SK-N-SH (cell line): Measurements from ENCODE around the gene MIS12. TPM values are rescaled to one million over a fixed set of nuclear protein-coding genes. Genes with fewer than 3 reads are reported as not detected.

ENCODE experiments used
- CTCF ChIA-PET: fragments of 300-600, 350-600 bp; formaldehyde crosslinking; extraction: SDS; loops from one replicate; lab custom pipeline; 2021; lab: Yijun Ruan, JAX
- POLR2A ChIA-PET: fragments of 350-600 bp; sonication (Branson Sonifier 250); formaldehyde crosslinking; extraction: SDS; loops from one replicate; lab custom pipeline; 2020; ENCODE audit warnings: antibody characterized with exemption, inconsistent platforms; lab: Yijun Ruan, JAX
- DNase-seq: peaks from one replicate; pipeline ENCODE4 v3.0.0; 2012
- H2AFZ ChIP-seq: fragments of 200-600 bp; sonication (generic); 2 replicates; pipeline ENCODE4 v1.8.1; 2016; ENCODE audit warnings: antibody characterized with exemption, mild to moderate bottlenecking, low read depth
- H3F3A ChIP-seq: fragments of 200-600 bp; sonication (generic); replicated peaks from 2 replicates; pipeline ENCODE3; 2016; ENCODE audit warnings: antibody characterized with exemption, mild to moderate bottlenecking; ENCODE audit not compliant: insufficient read depth
- H3K27ac ChIP-seq, 2 experiments: fragments of 200-500 bp in 1 of 2; fragments of 200-600 bp in 1 of 2; sonication (Bioruptor generic) in 1 of 2; sonication (generic), shearing (Covaris generic) in 1 of 2; 2 replicates each; pipeline versions ENCODE4 v1.5.1 to v1.6.1; 2014 to 2016; ENCODE audit warnings: low read depth in 2 of 2, inconsistent platforms in 1 of 2, low read length in 1 of 2, mild to moderate bottlenecking in 1 of 2, mixed read lengths in 1 of 2
- H3K27me3 ChIP-seq: fragments of 200-600 bp; sonication (generic), shearing (Covaris generic); 2 replicates; pipeline ENCODE4 v1.6.1; 2016; ENCODE audit warnings: mixed run types; ENCODE audit not compliant: insufficient read depth
- H3K36me3 ChIP-seq, 2 experiments: fragments of 200-500 bp in 1 of 2; fragments of 200-600 bp in 1 of 2; sonication (Bioruptor generic) in 1 of 2; sonication (generic) in 1 of 2; replicated peaks in 1 of 2; 2 replicates each; pipeline versions ENCODE3 to v1.5.1; 2014 to 2016; ENCODE audit warnings: low read length in 1 of 2, mild to moderate bottlenecking in 1 of 2; ENCODE audit not compliant: insufficient read depth in 2 of 2, control insufficient read depth in 1 of 2
- H3K4me1 ChIP-seq, 2 experiments: fragments of 200-500 bp in 1 of 2; fragments of 200-600 bp in 1 of 2; sonication (Bioruptor generic) in 1 of 2; sonication (generic), shearing (Covaris generic) in 1 of 2; 2 replicates each; pipeline versions ENCODE4 v1.5.1 to v1.6.1; 2014 to 2016; ENCODE audit warnings: low read depth in 1 of 2, low read length in 1 of 2, mixed run types in 1 of 2; ENCODE audit not compliant: insufficient read depth in 2 of 2, control insufficient read depth in 1 of 2
- H3K4me2 ChIP-seq: fragments of 200-600 bp; sonication (generic), shearing (Covaris generic); 2 replicates; pipeline ENCODE4 v1.6.1; 2017; ENCODE audit warnings: mixed run types
- H3K4me3 ChIP-seq, 2 experiments: fragments of 200-500 bp in 1 of 2; fragments of 200-600 bp in 1 of 2; sonication (Bioruptor generic) in 1 of 2; sonication (generic), shearing (Covaris generic) in 1 of 2; 2 replicates each; pipeline versions ENCODE4 v1.5.1 to v1.8.1; 2014 to 2016; ENCODE audit warnings: low read depth in 2 of 2, inconsistent platforms in 1 of 2, low read length in 1 of 2, mild to moderate bottlenecking in 1 of 2, mixed read lengths in 1 of 2, moderate library complexity in 1 of 2
- H3K79me2 ChIP-seq: fragments of 200-600 bp; sonication (generic); 2 replicates; pipeline ENCODE4 v1.8.1; 2017; ENCODE audit warnings: mild to moderate bottlenecking; ENCODE audit not compliant: insufficient read depth
- H3K9ac ChIP-seq: fragments of 200-600 bp; sonication (generic); 2 replicates; pipeline ENCODE4 v1.6.1; 2017; ENCODE audit warnings: mixed run types
- H3K9me2 ChIP-seq: fragments of 200-600 bp; sonication (generic); 2 replicates; pipeline ENCODE4 v1.6.1; 2017; ENCODE audit warnings: mixed run types
- H3K9me3 ChIP-seq: fragments of 200-600 bp; sonication (generic); 2 replicates; pipeline ENCODE4 v1.6.1; 2017; ENCODE audit warnings: mixed run types, mild to moderate bottlenecking, moderate library complexity
- H4K20me1 ChIP-seq: fragments of 200-600 bp; sonication (generic); 2 replicates; pipeline ENCODE4 v1.6.1; 2017; ENCODE audit warnings: mild to moderate bottlenecking, mixed run types; ENCODE audit not compliant: insufficient read depth
- CHD2 ChIP-seq: fragments of 150-350 bp; IDR thresholded peaks from 2 replicates; pipeline ENCODE4 v1.6.1; 2018; ENCODE audit warnings: low read length; ENCODE audit not compliant: partially characterized antibody
- CTCF ChIP-seq: fragments of 200-600 bp; sonication (generic); IDR thresholded peaks from 2 replicates; pipeline ENCODE4 v1.6.1; 2017; ENCODE audit warnings: antibody characterized with exemption, mild to moderate bottlenecking, moderate library complexity
- ELF1 ChIP-seq: IDR thresholded peaks from 2 replicates; pipeline ENCODE4 v1.4.0; 2012
- EZH2phosphoT487 ChIP-seq: fragments of 200-600 bp; sonication (generic); IDR thresholded peaks from 2 replicates; pipeline ENCODE4 v1.6.1; 2017; ENCODE audit warnings: low read depth, mixed run types, mild to moderate bottlenecking, antibody characterized with exemption, moderate library complexity, borderline replicate concordance
- FOSL2 ChIP-seq: IDR thresholded peaks from 2 replicates; pipeline ENCODE4 v1.4.0; 2012; ENCODE audit warnings: low read depth, mild to moderate bottlenecking, moderate library complexity, borderline replicate concordance
- GABPA ChIP-seq: IDR thresholded peaks from 2 replicates; pipeline ENCODE4 v1.4.0; 2012; ENCODE audit warnings: low read depth, mild to moderate bottlenecking
- NFIC ChIP-seq: IDR thresholded peaks from 2 replicates; pipeline ENCODE4 v1.4.0; 2012; ENCODE audit warnings: borderline replicate concordance
- NRF1 ChIP-seq: IDR thresholded peaks from 2 replicates; pipeline ENCODE4 v1.6.1; 2012; ENCODE audit warnings: low read depth, mild to moderate bottlenecking, low read length
- POLR2AphosphoS5 ChIP-seq: IDR thresholded peaks from 2 replicates; pipeline ENCODE4 v1.6.1; 2012; ENCODE audit warnings: low read depth, low read length
- REST ChIP-seq: IDR thresholded peaks from 2 replicates; pipeline ENCODE4 v1.6.1; 2012; ENCODE audit warnings: mild to moderate bottlenecking, low read depth, low read length, moderate library complexity
- RFX5 ChIP-seq: IDR thresholded peaks from 2 replicates; pipeline ENCODE4 v1.6.1; 2012; ENCODE audit warnings: mild to moderate bottlenecking, improper control_type of control experiment, low read length
- RXRA ChIP-seq: IDR thresholded peaks from 2 replicates; pipeline ENCODE4 v1.4.0; 2012; ENCODE audit warnings: low read depth, mild to moderate bottlenecking, borderline replicate concordance
- SMC3 ChIP-seq: IDR thresholded peaks from 2 replicates; pipeline ENCODE4 v1.6.1; 2012; ENCODE audit warnings: low read depth, low read length, improper control_type of control experiment
- TAF1 ChIP-seq: IDR thresholded peaks from 2 replicates; pipeline ENCODE4 v1.6.1; 2012; ENCODE audit warnings: low read depth, mild to moderate bottlenecking, low read length, moderate library complexity, borderline replicate concordance
- TEAD4 ChIP-seq: IDR thresholded peaks from 2 replicates; pipeline ENCODE4 v1.4.0; 2012; ENCODE audit warnings: mild to moderate bottlenecking, borderline replicate concordance; ENCODE audit not compliant: insufficient read depth
- USF1 ChIP-seq: IDR thresholded peaks from 2 replicates; pipeline ENCODE4 v1.4.0; 2012; ENCODE audit warnings: low read depth, borderline replicate concordance
- ZBTB33 ChIP-seq: IDR thresholded peaks from 2 replicates; pipeline ENCODE4 v1.4.0; 2012; ENCODE audit warnings: low read depth, borderline replicate concordance
- WGBS: methylation state at CpG from one replicate; pipeline ENCODE4 v1.1.6; 2017; ENCODE audit warnings: low lambda C conversion rate; 5-methylcytosine and 5-hydroxymethylcytosine counted together
- polyA plus RNA-seq, 3 experiments: library from polyadenylated mRNA; depleted of rRNA; stranded (reverse); fragments of >200 nt; gene quantifications; 2 replicates each; pipeline ENCODE4 v1.2.3, GENCODE V29; 2012

Gene MIS12
- polyA plus RNA-seq, 1 of the 3 experiments (the other 2 are of a cell fraction) = 9.3 TPM

- H3K4me2 ChIP-seq = no peak overlapping the region
- no peaks in the 10 kb centered on the region for H3K27me3 ChIP-seq
- no peak overlapping the region for H3K27ac ChIP-seq
- POLR2A ChIA-PET = no interaction called here
- no peak overlapping the region for H3K4me3 ChIP-seq
- no peaks in the 10 kb centered on the region for H4K20me1 ChIP-seq
- no peak overlapping the region for H2AFZ ChIP-seq
- DNase-seq = no peak
- H3K9ac ChIP-seq = no peak overlapping the region
- H3K9me2 ChIP-seq = no peaks in the 10 kb centered on the region
- WGBS = 71% methylated on average over 2 of the region's 2 CpGs
- peaks cover 0 to 3% of the 10 kb centered on the region in 2 experiments for H3K36me3 ChIP-seq
- TF ChIP-seq TAF1 (no peak), EZH2phosphoT487 (no peak), RFX5 (no peak), TEAD4 (no peak), GABPA (no peak), CTCF (no peak), NFIC (no peak), POLR2AphosphoS5 (no peak), CHD2 (no peak), ZBTB33 (no peak), NRF1 (no peak), FOSL2 (no peak), ELF1 (no peak), RXRA (no peak), USF1 (no peak), SMC3 (no peak), REST (no peak)
- TF ChIP-seq, all 33 proteins: peak for 0
- no peaks in the 10 kb centered on the region for H3F3A ChIP-seq
- H3K4me1 ChIP-seq = no peaks in the 10 kb centered on the region
- no peaks in the 10 kb centered on the region for H3K79me2 ChIP-seq
- no peaks in the 10 kb centered on the region for H3K9me3 ChIP-seq
- CTCF ChIA-PET = no interaction called here
Observed at GRCh38 chr17:5535436-5535835, 49.1 kb downstream of the MIS12 start.
